Brain microvascular endothelial cell (primary cell): ENCODE results near the gene COA8.

Source experiments
- DNase-seq: peaks from one replicate; pipeline ENCODE4 v3.0.0-alpha.2; 2020
- H3K27ac ChIP-seq: fragments of 250-450 bp; sonication (Bioruptor Pico); 2 replicates; pipeline ENCODE4 v1.5.1; 2020; ENCODE audit warnings: mild to moderate bottlenecking, moderate library complexity
- H3K27me3 ChIP-seq: fragments of 250-450 bp; sonication (Bioruptor Pico); replicated peaks from 2 replicates; pipeline ENCODE4 v1.5.1; 2020; ENCODE audit warnings: mild to moderate bottlenecking
- H3K36me3 ChIP-seq: fragments of 250-450 bp; sonication (Bioruptor Pico); replicated peaks from 2 replicates; pipeline ENCODE4 v1.5.1; 2020; ENCODE audit warnings: mild to moderate bottlenecking
- H3K4me3 ChIP-seq: 2 replicates; pipeline ENCODE4 v1.5.1; 2011; ENCODE audit warnings: low read depth, mild to moderate bottlenecking, control low read depth, low read length, moderate library complexity
- CTCF ChIP-seq: IDR thresholded peaks from 2 replicates; pipeline ENCODE4 v1.5.1; 2011; ENCODE audit warnings: low read depth, mild to moderate bottlenecking, moderate library complexity, low read length, control low read depth, inconsistent platforms; ENCODE audit errors: missing control alignments
- in situ Hi-C: cut with HindIII; loops from 2 replicates; pipeline ENCODE4 v1.10.0; 2017; ENCODE audit warnings: low sequenced_read_pairs, low pct_ligation_motif_present

The COA8 gene

GRCh38 chr14:103559766-103560165, 3.0 kb upstream of the COA8 start:
- Histone ChIP-seq H3K36me3 (peaks cover 9% of the 10 kb centered on the region), H3K27me3 (no peaks in the 10 kb centered on the region), H3K27ac (no peak overlapping the region), H3K4me3 (no peak overlapping the region)
- DNase-seq, result no peak
- in situ Hi-C loops, result no loop called here
- TF ChIP-seq CTCF, result no peak

GRCh38 chr14:103560691-103561090, 2.1 kb upstream of the COA8 start:
- H3K36me3 ChIP-seq, result peaks cover 9% of the 10 kb centered on the region
- H3K27me3 ChIP-seq, result no peaks in the 10 kb centered on the region
- no peak for TF ChIP-seq CTCF
- no peak overlapping the region for H3K27ac ChIP-seq
- DNase-seq, result no peak
- no peak overlapping the region for H3K4me3 ChIP-seq
- in situ Hi-C loops, result no loop called here

- in situ Hi-C loops, result no loop called here
- H3K4me3 ChIP-seq, result peak overlapping the region; percentile 85
- H3K36me3 ChIP-seq, result peaks cover 9% of the 10 kb centered on the region
- no peak for TF ChIP-seq CTCF
- H3K27me3 ChIP-seq, result no peaks in the 10 kb centered on the region
- peak overlapping the region; percentile 96 for H3K27ac ChIP-seq
- DNase-seq, result peak; percentile 48
These were observed 1.2 kb upstream of the COA8 start for GRCh38 chr14:103561381-103562178.

- no peak for DNase-seq
- Histone ChIP-seq H3K4me3 (peak overlapping the region; percentile 85), H3K27me3 (no peaks in the 10 kb centered on the region), H3K27ac (peak overlapping the region; percentile 96), H3K36me3 (peaks cover 9% of the 10 kb centered on the region)
- no peak for TF ChIP-seq CTCF
- in situ Hi-C loops, result no loop called here
These were observed 656 bp upstream of the COA8 start for GRCh38 chr14:103562179-103562428.

- H3K27ac ChIP-seq, result peak overlapping the region; percentile 96
- in situ Hi-C loops, result no loop called here
- no peak for DNase-seq
- peaks cover 9% of the 10 kb centered on the region for H3K36me3 ChIP-seq
- no peaks in the 10 kb centered on the region for H3K27me3 ChIP-seq
- TF ChIP-seq CTCF, result no peak
- H3K4me3 ChIP-seq, result peak overlapping the region; percentile 85
These were observed 463 bp downstream of the COA8 start for GRCh38 chr14:103563226-103563620.
